Endothelial cell of umbilical vein (primary cell): ENCODE measurements around the gene HCN2. TPM values are rescaled to one million over a fixed set of nuclear protein-coding genes. Genes with fewer than 3 reads are reported as not detected.

Source experiments
- BruUV-seq: library from RNA; stranded (reverse); fragments of 400-500 nt; replicated peaks from 2 replicates; lab custom pipeline; 2021; lab: Mats Ljungman, UMichigan
- CTCF ChIA-PET: fragments of 300-600, 350-600 bp; sonication (Branson Sonifier 250); formaldehyde crosslinking; loops from one replicate; lab custom pipeline; 2021; ENCODE audit warnings: antibody characterized with exemption, inconsistent platforms; lab: Charles Lee
- POLR2A ChIA-PET: fragments of 300-600, 350-600 bp; sonication (Branson Sonifier 250); formaldehyde crosslinking; loops from one replicate; lab custom pipeline; 2021; ENCODE audit warnings: antibody characterized with exemption, inconsistent platforms; lab: Charles Lee
- DNase-seq: peaks from one replicate; pipeline ENCODE4 v3.0.0-alpha.2; 2011; ENCODE audit warnings: low read depth, low spot score
- FAIRE-seq: peaks from 2 replicates; lab custom pipeline; 2011; peaks lifted over from hg19 to GRCh38; lab: Jason Lieb, UNC
- H2AFZ ChIP-seq: 2 replicates; pipeline ENCODE4 v1.6.0; 2012; ENCODE audit warnings: low read depth, low read length, control low read depth, inconsistent platforms
- H3K27ac ChIP-seq: 2 replicates; pipeline ENCODE4 v1.5.1; 2011; ENCODE audit warnings: low read depth, mild to moderate bottlenecking, control low read depth, low read length, moderate library complexity; ENCODE audit not compliant: insufficient read depth
- H3K27me3 ChIP-seq, 2 experiments: 2 replicates each; pipeline versions ENCODE4 v1.6.0 to v1.6.1; 2011; ENCODE audit warnings: low read length in 2 of 2, mixed read lengths in 1 of 2; ENCODE audit not compliant: control insufficient read depth in 2 of 2, insufficient read depth in 2 of 2
- H3K36me3 ChIP-seq, 2 experiments: 2 replicates in 1 of 2; 3 replicates in 1 of 2; pipeline ENCODE4 v1.5.1; 2011; ENCODE audit warnings: low read length in 2 of 2, mild to moderate bottlenecking in 1 of 2, moderate library complexity in 1 of 2; ENCODE audit not compliant: control insufficient read depth in 2 of 2, insufficient read depth in 2 of 2; ENCODE audit errors: extremely low read depth in 1 of 2
- H3K4me1 ChIP-seq: 3 replicates; pipeline ENCODE4 v1.5.1; 2011; ENCODE audit warnings: mild to moderate bottlenecking, low read length; ENCODE audit not compliant: control insufficient read depth, insufficient read depth; ENCODE audit errors: extremely low read depth
- H3K4me2 ChIP-seq: 2 replicates; pipeline ENCODE4 v1.6.1; 2011; ENCODE audit warnings: low read length, control low read depth, mixed read lengths; ENCODE audit not compliant: insufficient read depth
- H3K4me3 ChIP-seq, 3 experiments: fragments of 200-600 bp in 1 of 3; sonication (generic), shearing (Covaris generic) in 1 of 3; replicated peaks in 1 of 3; 2 replicates each; pipeline ENCODE4 v1.5.1; 2011 to 2016; ENCODE audit warnings: control low read depth in 3 of 3, low read length in 3 of 3, mild to moderate bottlenecking in 2 of 3, inconsistent platforms in 1 of 3, low read depth in 1 of 3, moderate library complexity in 1 of 3; ENCODE audit not compliant: insufficient read depth in 1 of 3
- H3K79me2 ChIP-seq: 2 replicates; pipeline ENCODE4 v1.6.0; 2012; ENCODE audit warnings: low read length, inconsistent platforms; ENCODE audit not compliant: control insufficient read depth, insufficient read depth
- H3K9ac ChIP-seq: replicated peaks from 2 replicates; pipeline ENCODE3; 2011; ENCODE audit warnings: low read length, control low read depth; ENCODE audit not compliant: insufficient read depth; ENCODE audit errors: extremely low read depth
- H3K9me1 ChIP-seq: replicated peaks from 3 replicates; pipeline ENCODE4 v1.6.0; 2011; ENCODE audit warnings: mild to moderate bottlenecking, low read length; ENCODE audit not compliant: control insufficient read depth, insufficient read depth; ENCODE audit errors: extremely low read depth
- H3K9me3 ChIP-seq: replicated peaks from 2 replicates; pipeline ENCODE4 v1.5.1; 2012; ENCODE audit warnings: low read length, inconsistent platforms; ENCODE audit not compliant: control insufficient read depth, insufficient read depth
- H4K20me1 ChIP-seq: replicated peaks from 2 replicates; pipeline ENCODE3; 2011; ENCODE audit warnings: mild to moderate bottlenecking, low read length; ENCODE audit not compliant: control insufficient read depth, insufficient read depth; ENCODE audit errors: extremely low read depth
- CTCF ChIP-seq, 2 donors: IDR thresholded peaks; 1 replicate in 1 of 2; 2 replicates in 1 of 2; pipeline ENCODE4 v1.5.1; 2011; ENCODE audit warnings: low read length in 2 of 2, mild to moderate bottlenecking in 2 of 2, moderate library complexity in 2 of 2, control low read depth in 1 of 2, inconsistent platforms in 1 of 2, low read depth in 1 of 2; ENCODE audit not compliant: insufficient read depth in 1 of 2; ENCODE audit errors: extremely low read depth in 1 of 2
- EZH2 ChIP-seq: IDR thresholded peaks from 2 replicates; pipeline ENCODE4 v1.6.1; 2012; ENCODE audit warnings: borderline replicate concordance, low read depth, mild to moderate bottlenecking, moderate library complexity, low read length, inconsistent platforms; ENCODE audit not compliant: severe bottlenecking
- FOS ChIP-seq: IDR thresholded peaks from 2 replicates; pipeline ENCODE4 v1.6.1; 2011; ENCODE audit warnings: mild to moderate bottlenecking, low read length, moderate library complexity, borderline replicate concordance; ENCODE audit not compliant: insufficient read depth
- GATA2 ChIP-seq: IDR thresholded peaks from 2 replicates; pipeline ENCODE4 v1.7.0; 2011; ENCODE audit warnings: low read depth, mild to moderate bottlenecking, moderate library complexity, mixed read lengths, low read length; ENCODE audit not compliant: insufficient read length, insufficient read depth
- JUN ChIP-seq: IDR thresholded peaks from 2 replicates; pipeline ENCODE4 v1.6.1; 2011; ENCODE audit warnings: borderline replicate concordance, low read depth; ENCODE audit not compliant: insufficient read length, insufficient read depth
- MAX ChIP-seq: IDR thresholded peaks from 2 replicates; pipeline ENCODE4 v1.6.1; 2011; ENCODE audit not compliant: insufficient read depth, insufficient read length
- MYC ChIP-seq: IDR thresholded peaks from one replicate; pipeline ENCODE4 v1.6.1; 2011; ENCODE audit warnings: mild to moderate bottlenecking, low read depth, low read length
- POLR2A ChIP-seq: IDR thresholded peaks from 2 replicates; pipeline ENCODE4 v1.6.1; 2012; ENCODE audit warnings: low read depth, mild to moderate bottlenecking, control low read depth, low read length
- POLR2AphosphoS5 ChIP-seq: IDR thresholded peaks from 2 replicates; pipeline ENCODE4 v1.6.1; 2012; ENCODE audit warnings: low read depth, mild to moderate bottlenecking, control low read depth, low read length, moderate library complexity; ENCODE audit not compliant: insufficient read depth
- dilution Hi-C: fragments of 300-500 bp; cut with MboI; formaldehyde crosslinking; loops from one replicate; pipeline ENCODE4 v1.15.0; 2019; ENCODE audit warnings: low sequenced_read_pairs; ENCODE audit not compliant: extremely low pct_ligation_motif_present
- intact Hi-C: fragments of 100-400 bp; cut with micrococcal nuclease; formaldehyde crosslinking; loops from one replicate; pipeline ENCODE4 v1.10.0; 2022
- polyA plus RNA-seq, 4 experiments: library from polyadenylated mRNA; depleted of rRNA in 3 of 4; stranded (reverse) in 3 of 4; unstranded in 1 of 4; fragments of >200 nt; gene quantifications; 2 replicates each; pipeline versions ENCODE4 v1.2.1 to v1.2.3, GENCODE V29; 2011 to 2012; ENCODE audit warnings: missing spikeins in 1 of 4
- total RNA-seq: library from RNA; stranded (reverse); gene quantifications from 2 replicates; pipeline ENCODE4 v1.2.3, GENCODE V29; 2021

Gene HCN2
- total and polyA plus RNA-seq, 2 donors (not counting 3 experiments of a cell fraction or from before 2014, with no cell fraction given), result 0.18 to 0.53 TPM

GRCh38 chr19:541699-542098 lies 48.0 kb upstream of the HCN2 start:
- Histone ChIP-seq H3K4me1 (no peaks in the 10 kb centered on the region), H3K27ac (no peak overlapping the region), H3K79me2 (peaks cover 2% of the 10 kb centered on the region), H4K20me1 (no peaks in the 10 kb centered on the region), H2AFZ (no peak overlapping the region), H3K9me1 (no peaks in the 10 kb centered on the region), H3K36me3 (peaks cover 5 to 36% of the 10 kb centered on the region in 2 experiments), H3K9ac (no peak overlapping the region), H3K4me2 (no peak overlapping the region), H3K4me3 (no peak overlapping the region), H3K9me3 (no peaks in the 10 kb centered on the region), H3K27me3 (no peaks in the 10 kb centered on the region)
- CTCF ChIA-PET, result interaction anchor here (1.7 kb wide), 1 partner anchor 10 kb away, joined by 7 read pairs; the partner anchor contains the start of gene CDC34
- dilution Hi-C loops, result no loop called here
- POLR2A ChIA-PET, result no interaction called here
- intact Hi-C loops, result no loop called here
- FAIRE-seq (no peak), DNase-seq (no peak)
- TF ChIP-seq EZH2 (no peak), POLR2A (no peak), FOS (no peak), GATA2 (no peak), JUN (no peak), POLR2AphosphoS5 (no peak), CTCF (IDR thresholded peaks at IDR 0.05; ENCODE audit: extremely low read depth in 1 of 2, insufficient read depth in 1 of 2, low read depth in 1 of 2, low read length in 2 of 2) (no peak), MAX (no peak), MYC (no peak)
- BruUV-seq, result TSS peak; percentile 12
